Testis (tissue), 3 donors: ENCODE measurements around the gene DGKD. TPM values are rescaled to one million over a fixed set of nuclear protein-coding genes. Genes with fewer than 3 reads are reported as not detected.

Source experiments
- DNase-seq: peaks from one replicate; pipeline ENCODE4 v3.0.0-alpha.2; 2019
- H3K27ac ChIP-seq, 2 donors: fragments of 200-600 bp; sonication (generic); one replicate each; pipeline ENCODE4 v1.5.1; 2019
- H3K27me3 ChIP-seq: fragments of 200-600 bp; sonication (generic); one replicate; pipeline ENCODE4 v1.5.1; 2019
- H3K36me3 ChIP-seq: fragments of 200-600 bp; sonication (generic); one replicate; pipeline ENCODE4 v1.5.1; 2017; ENCODE audit warnings: low read depth; ENCODE audit errors: missing control alignments
- H3K4me1 ChIP-seq: fragments of 200-600 bp; sonication (generic); one replicate; pipeline ENCODE4 v1.5.1; 2019
- H3K4me3 ChIP-seq, 2 donors: fragments of 200-600 bp; sonication (generic); one replicate each; pipeline ENCODE4 v1.5.1; 2017 to 2019
- H3K9me3 ChIP-seq: fragments of 200-600 bp; sonication (generic); one replicate; pipeline ENCODE4 v1.5.1; 2017
- POLR2A ChIP-seq: fragments of 450-650 bp; IDR thresholded peaks from one replicate; pipeline ENCODE4 v1.6.1; 2017; ENCODE audit warnings: antibody characterized with exemption, mild to moderate bottlenecking, moderate library complexity
- WGBS, 2 donors: methylation state at CpG; one replicate each; pipeline ENCODE4 v1.1.5; 2018; 5-methylcytosine and 5-hydroxymethylcytosine counted together
- intact Hi-C: fragments of 100-400 bp; cut with DNase I; formaldehyde crosslinking; loops from one replicate; pipeline ENCODE4 v1.15.1; 2023; ENCODE audit warnings: low total_unique reads
- polyA plus RNA-seq: library from polyadenylated mRNA; stranded (reverse); fragments of 350-450 nt; fragmentation: Illumina TruSeq; extraction: RNeasy Lipid Tissue Mini Kit (QIAGEN cat#74804); gene quantifications from one replicate; pipeline ENCODE4 v1.2.3, GENCODE V29; 2014; ENCODE audit warnings: low read depth, low replicate concordance; ENCODE audit not compliant: insufficient read depth
- total RNA-seq, 2 donors: library from RNA; depleted of rRNA; stranded (reverse); fragments of >200 nt; gene quantifications; one replicate each; pipeline ENCODE4 v1.2.3, GENCODE V29; 2016
- TF ChIP-seq, protein P1 (sequence below), 3 experiments: fragments of 450-650 bp in 2 of 3; fragments of 200-600 bp in 1 of 3; sonication (generic) in 1 of 3; IDR thresholded peaks; one replicate each; pipeline ENCODE4 v1.5.1; 2016 to 2019; ENCODE audit warnings: antibody characterized with exemption in 3 of 3, mild to moderate bottlenecking in 2 of 3, moderate library complexity in 1 of 3

Gene DGKD
- total and polyA plus RNA-seq, 3 donors from 2014 or later: 65.1 to 80.1 (median 66.7) TPM

DNA sequence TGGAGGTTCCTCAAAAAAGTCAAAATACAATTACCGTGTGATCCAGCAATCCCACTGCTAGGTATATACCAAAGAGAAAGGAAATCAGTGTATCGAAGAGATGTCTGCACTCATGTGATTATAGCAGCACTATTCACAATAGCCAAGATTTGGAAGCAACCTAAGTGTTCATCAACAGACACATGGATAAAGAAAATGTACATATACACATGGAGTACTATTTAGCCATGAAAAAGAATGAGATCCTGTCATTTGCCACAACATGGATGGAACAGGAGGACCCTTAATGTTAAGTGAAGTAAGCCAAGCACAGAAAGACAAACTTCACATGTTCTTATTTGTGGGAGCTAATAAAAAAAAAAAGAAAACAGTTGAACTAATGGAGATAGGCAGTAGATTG is 78.7 kb downstream of the DGKD start:
- H3K27ac ChIP-seq: no peak overlapping the region
- H3K27me3 ChIP-seq: no peaks in the 10 kb centered on the region
- 94 to 97% methylated on average over 2 of the region's 2 CpGs for WGBS, 2 donors
- DNase-seq: no peak
- H3K36me3 ChIP-seq: no peaks in the 10 kb centered on the region
- no peaks in the 10 kb centered on the region for H3K9me3 ChIP-seq
- TF ChIP-seq POLR2A: no peak
- TF ChIP-seq, protein P1, sequence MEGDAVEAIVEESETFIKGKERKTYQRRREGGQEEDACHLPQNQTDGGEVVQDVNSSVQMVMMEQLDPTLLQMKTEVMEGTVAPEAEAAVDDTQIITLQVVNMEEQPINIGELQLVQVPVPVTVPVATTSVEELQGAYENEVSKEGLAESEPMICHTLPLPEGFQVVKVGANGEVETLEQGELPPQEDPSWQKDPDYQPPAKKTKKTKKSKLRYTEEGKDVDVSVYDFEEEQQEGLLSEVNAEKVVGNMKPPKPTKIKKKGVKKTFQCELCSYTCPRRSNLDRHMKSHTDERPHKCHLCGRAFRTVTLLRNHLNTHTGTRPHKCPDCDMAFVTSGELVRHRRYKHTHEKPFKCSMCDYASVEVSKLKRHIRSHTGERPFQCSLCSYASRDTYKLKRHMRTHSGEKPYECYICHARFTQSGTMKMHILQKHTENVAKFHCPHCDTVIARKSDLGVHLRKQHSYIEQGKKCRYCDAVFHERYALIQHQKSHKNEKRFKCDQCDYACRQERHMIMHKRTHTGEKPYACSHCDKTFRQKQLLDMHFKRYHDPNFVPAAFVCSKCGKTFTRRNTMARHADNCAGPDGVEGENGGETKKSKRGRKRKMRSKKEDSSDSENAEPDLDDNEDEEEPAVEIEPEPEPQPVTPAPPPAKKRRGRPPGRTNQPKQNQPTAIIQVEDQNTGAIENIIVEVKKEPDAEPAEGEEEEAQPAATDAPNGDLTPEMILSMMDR (IDR thresholded peaks at IDR 0.05): no peak
- intact Hi-C loops: loop anchor here (10.0 kb wide), 1 partner anchor 78 kb away; the partner anchor contains the start of gene DGKD
- no peaks in the 10 kb centered on the region for H3K4me1 ChIP-seq
- H3K4me3 ChIP-seq: no peak overlapping the region

DNA sequence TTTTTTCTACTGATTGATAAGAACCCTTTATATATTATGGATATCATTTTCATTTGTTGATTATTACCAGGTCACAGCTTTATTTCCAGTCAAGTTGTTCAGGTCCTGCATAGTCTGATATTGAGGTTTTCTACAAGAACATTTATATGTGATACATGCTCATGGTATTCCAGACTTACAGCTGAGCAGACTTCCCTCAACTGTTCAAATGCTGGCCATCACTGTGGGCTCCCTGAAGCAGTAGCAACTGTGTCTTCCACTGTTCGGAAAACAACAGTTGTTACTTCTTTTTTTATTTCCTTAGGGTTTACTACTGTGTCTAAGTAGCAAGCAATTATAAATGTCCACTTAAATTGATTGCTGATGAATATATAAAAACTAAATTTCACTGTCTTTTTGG is 79.5 kb downstream of the DGKD start:
- Histone ChIP-seq H3K27ac (no peak overlapping the region), H3K36me3 (no peaks in the 10 kb centered on the region), H3K4me1 (peaks cover under 1% of the 10 kb centered on the region), H3K4me3 (no peak overlapping the region), H3K27me3 (no peaks in the 10 kb centered on the region), H3K9me3 (no peaks in the 10 kb centered on the region)
- DNase-seq: peak; percentile 12
- intact Hi-C loops: loop anchor here (10.0 kb wide), 1 partner anchor 79 kb away; the partner anchor contains the start of gene DGKD
- no peak for TF ChIP-seq POLR2A
- TF ChIP-seq, protein P1 (IDR thresholded peaks at IDR 0.05): no peak
- WGBS, 2 donors: 67 to 74% methylated on average over 1 of the region's 1 CpG

DNA sequence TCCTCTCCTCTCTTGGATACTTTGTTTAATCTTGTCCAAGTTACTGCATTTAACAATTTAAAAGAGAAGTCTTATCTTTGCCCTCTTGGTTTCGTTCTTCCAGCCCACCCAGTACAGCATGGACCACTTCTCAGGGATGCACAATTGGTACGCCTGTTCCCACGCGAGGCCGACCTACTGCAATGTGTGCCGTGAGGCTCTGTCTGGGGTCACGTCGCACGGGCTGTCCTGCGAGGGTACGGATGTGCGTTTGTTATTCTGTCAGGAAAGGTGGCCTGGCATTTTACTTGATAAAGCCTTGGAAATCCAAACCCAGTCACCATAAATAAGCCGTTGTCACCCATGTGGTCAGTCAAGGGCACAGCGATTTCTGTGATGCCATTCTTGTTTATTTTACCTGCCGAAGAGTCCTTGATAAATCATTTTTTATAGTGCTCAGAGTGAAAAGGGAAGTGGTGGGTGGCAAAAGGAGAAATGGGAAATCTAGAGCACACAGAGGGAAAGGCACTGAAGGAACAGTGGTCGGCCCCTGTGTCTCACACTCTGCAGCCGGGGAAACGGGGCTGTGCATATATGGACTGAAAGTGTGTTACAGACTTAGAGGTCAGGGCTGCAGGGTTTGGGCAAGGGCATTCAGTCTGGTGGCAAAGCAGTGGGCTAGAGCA is 80.5 kb downstream of the DGKD start:
- DNase-seq: peak; percentile 17
- Histone ChIP-seq H3K4me3 (no peak overlapping the region), H3K27ac (no peak overlapping the region), H3K36me3 (no peaks in the 10 kb centered on the region), H3K4me1 (peaks cover 6% of the 10 kb centered on the region), H3K27me3 (no peaks in the 10 kb centered on the region), H3K9me3 (no peaks in the 10 kb centered on the region)
- 69 to 82% methylated on average over 18 of the region's 18 CpGs for WGBS, 2 donors
- intact Hi-C loops: loop anchor here (10.0 kb wide), 1 partner anchor 80 kb away; the partner anchor contains the start of gene DGKD
- TF ChIP-seq POLR2A: no peak
- TF ChIP-seq, protein P1 (IDR thresholded peaks at IDR 0.05): no peak

DNA sequence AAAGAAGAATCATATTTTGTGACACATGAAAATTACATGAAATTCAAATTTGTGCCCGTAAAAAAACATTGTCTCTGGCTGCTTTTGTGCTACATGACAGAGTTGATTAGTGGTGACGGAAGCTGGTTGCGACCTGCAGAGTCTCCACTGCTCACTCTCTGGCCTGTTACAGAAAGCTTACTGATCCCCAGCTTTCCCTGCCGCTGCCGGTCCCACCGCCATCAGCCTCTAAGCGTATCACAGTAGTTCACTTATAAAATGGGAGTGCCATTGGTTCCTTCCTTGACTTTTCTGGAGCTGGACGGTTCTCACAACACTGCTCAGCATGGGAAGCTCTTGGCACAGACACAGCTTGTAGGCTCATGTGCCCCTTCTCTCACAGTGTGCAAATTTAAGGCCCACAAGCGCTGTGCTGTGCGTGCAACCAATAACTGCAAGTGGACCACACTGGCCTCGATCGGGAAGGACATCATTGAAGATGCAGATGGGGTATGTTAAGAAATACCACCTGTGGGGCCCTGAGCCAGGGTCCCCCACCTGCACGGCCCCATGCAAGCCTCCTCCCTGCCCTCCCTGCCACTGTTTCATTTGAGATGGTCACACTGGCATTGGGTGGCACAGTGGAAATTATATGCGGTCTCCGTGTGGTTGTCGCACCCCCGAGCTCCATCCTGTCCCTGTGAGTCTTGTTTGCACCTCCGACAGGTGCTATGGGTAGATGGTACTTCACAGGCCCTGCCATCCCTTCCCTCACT is 81.3 kb downstream of the DGKD start:
- TF ChIP-seq, protein P1 (IDR thresholded peaks at IDR 0.05): no peak
- no peak for TF ChIP-seq POLR2A
- Histone ChIP-seq H3K9me3 (no peaks in the 10 kb centered on the region), H3K4me3 (no peak overlapping the region), H3K27me3 (no peaks in the 10 kb centered on the region), H3K4me1 (peaks cover 6% of the 10 kb centered on the region), H3K27ac (no peak overlapping the region), H3K36me3 (no peaks in the 10 kb centered on the region)
- WGBS, 2 donors: 89 to 94% methylated on average over 18 of the region's 18 CpGs
- peak; percentile 13 for DNase-seq
- intact Hi-C loops: loop anchor here (10.0 kb wide), 1 partner anchor 81 kb away; the partner anchor contains the start of gene DGKD
